K562 (cell line): ENCODE results near the gene YPEL1.
A peak's percentile ranks its signal among the peaks of the same experiment; 100 is the strongest.

Experiments
- FOXK2 ChIP-seq, 2 experiments: fragments of 450-650 bp; IDR thresholded peaks in 1 of 2; conservative IDR thresholded peaks in 1 of 2; 2 replicates each; pipeline ENCODE4 v1.6.1; 2016; ENCODE audit warnings: low read depth in 2 of 2, mild to moderate bottlenecking in 1 of 2
- KAT7 ChIP-seq: sonication (generic); formaldehyde crosslinking; IDR thresholded peaks from 2 replicates; pipeline ENCODE4 v1.8.0; 2022; ENCODE audit warnings: missing genetic modification reagents, mild to moderate bottlenecking, borderline replicate concordance
- LARP7 ChIP-seq: fragments of 450-650 bp; IDR thresholded peaks from 2 replicates; pipeline ENCODE4 v1.6.1; 2016
- MED1 ChIP-seq: sonication (generic); formaldehyde crosslinking; IDR thresholded peaks from 2 replicates; pipeline ENCODE4 v1.8.1; 2023; ENCODE audit warnings: missing genetic modification reagents, borderline replicate concordance
- POLR2A ChIP-seq: fragments of 450-650 bp; conservative IDR thresholded peaks from 2 replicates; pipeline ENCODE4 v1.6.1; 2016
- TAF1 ChIP-seq: IDR thresholded peaks from 2 replicates; pipeline ENCODE4 v1.6.1; 2011; ENCODE audit warnings: mild to moderate bottlenecking, low read length, moderate library complexity; ENCODE audit not compliant: insufficient read depth, control insufficient read depth, severe bottlenecking; ENCODE audit errors: extremely low read depth
- ZBTB7A ChIP-seq: IDR thresholded peaks from 2 replicates; pipeline ENCODE4 v1.6.1; 2011; ENCODE audit warnings: low read depth, mild to moderate bottlenecking, low read length, moderate library complexity, borderline replicate concordance; ENCODE audit not compliant: control insufficient read depth
- ZNF217 ChIP-seq: sonication (generic); formaldehyde crosslinking; IDR thresholded peaks from 2 replicates; pipeline ENCODE4 v1.8.0; 2022; ENCODE audit warnings: mild to moderate bottlenecking, missing genetic modification reagents
- TF ChIP-seq, protein P1 (sequence below): fragments of 150-350 bp; conservative IDR thresholded peaks from 2 replicates; pipeline ENCODE4 v1.6.1; 2014; ENCODE audit warnings: low read length
- TF ChIP-seq, protein P2 (sequence below): fragments of 250-450 bp; sonication (Bioruptor Pico); IDR thresholded peaks from 2 replicates; pipeline ENCODE4 v1.5.0; 2020; ENCODE audit warnings: mild to moderate bottlenecking, borderline replicate concordance
- TF ChIP-seq, protein P3 (sequence below), 2 experiments: fragments of 150-350 bp in 1 of 2; IDR thresholded peaks; 2 replicates each; pipeline ENCODE4 v1.6.1; 2012 to 2016; ENCODE audit warnings: low read depth in 2 of 2, low read length in 2 of 2, mild to moderate bottlenecking in 1 of 2, moderate library complexity in 1 of 2
- TF ChIP-seq, protein P4 (sequence below), 3 experiments: IDR thresholded peaks in 2 of 3; conservative IDR thresholded peaks in 1 of 3; 2 replicates each; pipeline ENCODE4 v1.5.1; 2011 to 2012; ENCODE audit warnings: low read length in 3 of 3, mild to moderate bottlenecking in 3 of 3, control low read depth in 2 of 3, improper control_type of control experiment in 1 of 3, inconsistent platforms in 1 of 3, low read depth in 1 of 3, mixed read lengths in 1 of 3, moderate library complexity in 1 of 3; ENCODE audit not compliant: insufficient read depth in 2 of 3
- TF ChIP-seq, protein P5 (sequence below): sonication (generic); formaldehyde crosslinking; IDR thresholded peaks from 2 replicates; pipeline ENCODE4 v1.9.0; 2022; ENCODE audit warnings: mild to moderate bottlenecking, missing genetic modification reagents

DNA sequence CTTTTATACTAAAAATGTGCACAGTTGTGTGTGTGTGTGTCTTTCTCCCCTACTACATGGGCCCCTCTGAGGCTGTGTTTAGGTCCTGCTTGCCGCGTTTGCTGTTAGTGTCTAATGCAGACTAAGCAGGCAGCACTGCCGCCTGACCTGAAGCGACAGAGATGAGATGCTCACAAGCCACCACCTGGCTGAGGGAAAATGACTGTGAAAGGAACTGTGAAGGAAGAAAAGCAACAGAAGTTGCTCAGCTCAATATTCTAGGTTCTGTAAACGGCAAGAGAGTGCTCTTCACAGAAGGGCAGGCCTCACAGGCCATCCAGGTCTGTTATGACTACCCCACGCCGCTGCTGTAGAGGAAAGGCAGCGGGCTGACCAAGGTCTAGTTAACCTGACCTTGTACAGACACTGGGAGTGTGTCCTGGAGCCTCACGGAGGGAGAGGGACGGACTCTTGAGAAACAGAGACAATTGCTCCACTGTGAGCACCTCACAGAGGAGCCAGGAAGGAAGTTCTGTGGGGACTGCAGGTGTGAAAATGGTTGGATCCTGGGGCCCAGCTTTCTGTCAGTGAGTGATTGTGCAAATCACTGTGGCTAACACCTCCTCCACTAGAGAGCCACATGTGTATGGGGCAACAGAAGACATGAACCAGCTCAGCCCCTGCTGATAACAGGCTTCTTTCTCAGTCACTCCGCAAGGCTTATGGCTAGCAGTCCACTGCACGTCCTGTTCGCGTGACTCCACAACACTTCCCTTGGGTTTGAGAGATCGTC lies 31.3 kb upstream of the YPEL1 start:
- TF ChIP-seq, protein P1, sequence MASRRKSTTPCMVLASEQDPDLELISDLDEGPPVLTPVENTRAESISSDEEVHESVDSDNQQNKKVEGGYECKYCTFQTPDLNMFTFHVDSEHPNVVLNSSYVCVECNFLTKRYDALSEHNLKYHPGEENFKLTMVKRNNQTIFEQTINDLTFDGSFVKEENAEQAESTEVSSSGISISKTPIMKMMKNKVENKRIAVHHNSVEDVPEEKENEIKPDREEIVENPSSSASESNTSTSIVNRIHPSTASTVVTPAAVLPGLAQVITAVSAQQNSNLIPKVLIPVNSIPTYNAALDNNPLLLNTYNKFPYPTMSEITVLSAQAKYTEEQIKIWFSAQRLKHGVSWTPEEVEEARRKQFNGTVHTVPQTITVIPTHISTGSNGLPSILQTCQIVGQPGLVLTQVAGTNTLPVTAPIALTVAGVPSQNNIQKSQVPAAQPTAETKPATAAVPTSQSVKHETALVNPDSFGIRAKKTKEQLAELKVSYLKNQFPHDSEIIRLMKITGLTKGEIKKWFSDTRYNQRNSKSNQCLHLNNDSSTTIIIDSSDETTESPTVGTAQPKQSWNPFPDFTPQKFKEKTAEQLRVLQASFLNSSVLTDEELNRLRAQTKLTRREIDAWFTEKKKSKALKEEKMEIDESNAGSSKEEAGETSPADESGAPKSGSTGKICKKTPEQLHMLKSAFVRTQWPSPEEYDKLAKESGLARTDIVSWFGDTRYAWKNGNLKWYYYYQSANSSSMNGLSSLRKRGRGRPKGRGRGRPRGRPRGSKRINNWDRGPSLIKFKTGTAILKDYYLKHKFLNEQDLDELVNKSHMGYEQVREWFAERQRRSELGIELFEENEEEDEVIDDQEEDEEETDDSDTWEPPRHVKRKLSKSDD = no peak
- TF ChIP-seq KAT7 = no peak
- TF ChIP-seq, protein P2, sequence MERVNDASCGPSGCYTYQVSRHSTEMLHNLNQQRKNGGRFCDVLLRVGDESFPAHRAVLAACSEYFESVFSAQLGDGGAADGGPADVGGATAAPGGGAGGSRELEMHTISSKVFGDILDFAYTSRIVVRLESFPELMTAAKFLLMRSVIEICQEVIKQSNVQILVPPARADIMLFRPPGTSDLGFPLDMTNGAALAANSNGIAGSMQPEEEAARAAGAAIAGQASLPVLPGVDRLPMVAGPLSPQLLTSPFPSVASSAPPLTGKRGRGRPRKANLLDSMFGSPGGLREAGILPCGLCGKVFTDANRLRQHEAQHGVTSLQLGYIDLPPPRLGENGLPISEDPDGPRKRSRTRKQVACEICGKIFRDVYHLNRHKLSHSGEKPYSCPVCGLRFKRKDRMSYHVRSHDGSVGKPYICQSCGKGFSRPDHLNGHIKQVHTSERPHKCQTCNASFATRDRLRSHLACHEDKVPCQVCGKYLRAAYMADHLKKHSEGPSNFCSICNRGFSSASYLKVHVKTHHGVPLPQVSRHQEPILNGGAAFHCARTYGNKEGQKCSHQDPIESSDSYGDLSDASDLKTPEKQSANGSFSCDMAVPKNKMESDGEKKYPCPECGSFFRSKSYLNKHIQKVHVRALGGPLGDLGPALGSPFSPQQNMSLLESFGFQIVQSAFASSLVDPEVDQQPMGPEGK = no peak
- no peak for TF ChIP-seq FOXK2 (conservative IDR thresholded peaks at IDR 0.05 in 1 of 2, IDR thresholded peaks at IDR 0.05 in 1 of 2; ENCODE audit: low read depth in 2 of 2)
- no peak for TF ChIP-seq ZBTB7A
- TF ChIP-seq, protein P3, sequence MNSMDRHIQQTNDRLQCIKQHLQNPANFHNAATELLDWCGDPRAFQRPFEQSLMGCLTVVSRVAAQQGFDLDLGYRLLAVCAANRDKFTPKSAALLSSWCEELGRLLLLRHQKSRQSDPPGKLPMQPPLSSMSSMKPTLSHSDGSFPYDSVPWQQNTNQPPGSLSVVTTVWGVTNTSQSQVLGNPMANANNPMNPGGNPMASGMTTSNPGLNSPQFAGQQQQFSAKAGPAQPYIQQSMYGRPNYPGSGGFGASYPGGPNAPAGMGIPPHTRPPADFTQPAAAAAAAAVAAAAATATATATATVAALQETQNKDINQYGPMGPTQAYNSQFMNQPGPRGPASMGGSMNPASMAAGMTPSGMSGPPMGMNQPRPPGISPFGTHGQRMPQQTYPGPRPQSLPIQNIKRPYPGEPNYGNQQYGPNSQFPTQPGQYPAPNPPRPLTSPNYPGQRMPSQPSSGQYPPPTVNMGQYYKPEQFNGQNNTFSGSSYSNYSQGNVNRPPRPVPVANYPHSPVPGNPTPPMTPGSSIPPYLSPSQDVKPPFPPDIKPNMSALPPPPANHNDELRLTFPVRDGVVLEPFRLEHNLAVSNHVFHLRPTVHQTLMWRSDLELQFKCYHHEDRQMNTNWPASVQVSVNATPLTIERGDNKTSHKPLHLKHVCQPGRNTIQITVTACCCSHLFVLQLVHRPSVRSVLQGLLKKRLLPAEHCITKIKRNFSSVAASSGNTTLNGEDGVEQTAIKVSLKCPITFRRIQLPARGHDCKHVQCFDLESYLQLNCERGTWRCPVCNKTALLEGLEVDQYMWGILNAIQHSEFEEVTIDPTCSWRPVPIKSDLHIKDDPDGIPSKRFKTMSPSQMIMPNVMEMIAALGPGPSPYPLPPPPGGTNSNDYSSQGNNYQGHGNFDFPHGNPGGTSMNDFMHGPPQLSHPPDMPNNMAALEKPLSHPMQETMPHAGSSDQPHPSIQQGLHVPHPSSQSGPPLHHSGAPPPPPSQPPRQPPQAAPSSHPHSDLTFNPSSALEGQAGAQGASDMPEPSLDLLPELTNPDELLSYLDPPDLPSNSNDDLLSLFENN (IDR thresholded peaks at IDR 0.05; ENCODE audit: low read depth in 2 of 2, low read length in 2 of 2) = no peak
- TF ChIP-seq LARP7 = no peak
- no peak for TF ChIP-seq POLR2A
- TF ChIP-seq, protein P4, sequence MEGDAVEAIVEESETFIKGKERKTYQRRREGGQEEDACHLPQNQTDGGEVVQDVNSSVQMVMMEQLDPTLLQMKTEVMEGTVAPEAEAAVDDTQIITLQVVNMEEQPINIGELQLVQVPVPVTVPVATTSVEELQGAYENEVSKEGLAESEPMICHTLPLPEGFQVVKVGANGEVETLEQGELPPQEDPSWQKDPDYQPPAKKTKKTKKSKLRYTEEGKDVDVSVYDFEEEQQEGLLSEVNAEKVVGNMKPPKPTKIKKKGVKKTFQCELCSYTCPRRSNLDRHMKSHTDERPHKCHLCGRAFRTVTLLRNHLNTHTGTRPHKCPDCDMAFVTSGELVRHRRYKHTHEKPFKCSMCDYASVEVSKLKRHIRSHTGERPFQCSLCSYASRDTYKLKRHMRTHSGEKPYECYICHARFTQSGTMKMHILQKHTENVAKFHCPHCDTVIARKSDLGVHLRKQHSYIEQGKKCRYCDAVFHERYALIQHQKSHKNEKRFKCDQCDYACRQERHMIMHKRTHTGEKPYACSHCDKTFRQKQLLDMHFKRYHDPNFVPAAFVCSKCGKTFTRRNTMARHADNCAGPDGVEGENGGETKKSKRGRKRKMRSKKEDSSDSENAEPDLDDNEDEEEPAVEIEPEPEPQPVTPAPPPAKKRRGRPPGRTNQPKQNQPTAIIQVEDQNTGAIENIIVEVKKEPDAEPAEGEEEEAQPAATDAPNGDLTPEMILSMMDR (IDR thresholded peaks at IDR 0.05 in 2 of 3, conservative IDR thresholded peaks at IDR 0.05 in 1 of 3; ENCODE audit: insufficient read depth in 2 of 3, low read depth in 1 of 3, low read length in 3 of 3) = no peak
- TF ChIP-seq MED1 (CRISPR knock-in tag) = peak; percentile 19; the same call in 1 of the 2 replicates
- TF ChIP-seq, protein P5, sequence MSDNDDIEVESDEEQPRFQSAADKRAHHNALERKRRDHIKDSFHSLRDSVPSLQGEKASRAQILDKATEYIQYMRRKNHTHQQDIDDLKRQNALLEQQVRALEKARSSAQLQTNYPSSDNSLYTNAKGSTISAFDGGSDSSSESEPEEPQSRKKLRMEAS (CRISPR knock-in tag) = peak; percentile 5; the same call in 1 of the 2 replicates
- TF ChIP-seq ZNF217 (CRISPR knock-in tag) = no peak
- no peak for TF ChIP-seq TAF1
